Mononuclear cell (primary cell): Measurements from ENCODE around the gene GP1BB. TPM values are rescaled to one million over a fixed set of nuclear protein-coding genes. Genes with fewer than 3 reads are reported as not detected.
"Not testable (repeated sequence)": the region's sequence is repeated elsewhere in the genome, so short reads cannot be mapped to it uniquely, and the experiment has no call there.

ENCODE experiments used
- H3K27me3 ChIP-seq: 2 replicates; pipeline ENCODE4 v1.6.0; 2011; ENCODE audit warnings: low read length, control low read depth; ENCODE audit not compliant: insufficient read depth
- H3K4me1 ChIP-seq: 2 replicates; pipeline ENCODE4 v1.5.1; 2011; ENCODE audit warnings: mild to moderate bottlenecking, low read length, control low read depth; ENCODE audit not compliant: insufficient read depth
- H3K4me3 ChIP-seq: 2 replicates; pipeline ENCODE4 v1.5.1; 2011; ENCODE audit warnings: mild to moderate bottlenecking, low read length, moderate library complexity
- H3K9me3 ChIP-seq: 2 replicates; pipeline ENCODE4 v1.5.1; 2011; ENCODE audit warnings: low read depth, mild to moderate bottlenecking, control low read depth, low read length
- total RNA-seq: library from RNA; depleted of rRNA; stranded (reverse); fragments of >200 nt; gene quantifications from one replicate; pipeline ENCODE4 v1.2.3, GENCODE V29; 2012

GP1BB gene
- total RNA-seq, 1 donor, result 36.1 TPM

DNA sequence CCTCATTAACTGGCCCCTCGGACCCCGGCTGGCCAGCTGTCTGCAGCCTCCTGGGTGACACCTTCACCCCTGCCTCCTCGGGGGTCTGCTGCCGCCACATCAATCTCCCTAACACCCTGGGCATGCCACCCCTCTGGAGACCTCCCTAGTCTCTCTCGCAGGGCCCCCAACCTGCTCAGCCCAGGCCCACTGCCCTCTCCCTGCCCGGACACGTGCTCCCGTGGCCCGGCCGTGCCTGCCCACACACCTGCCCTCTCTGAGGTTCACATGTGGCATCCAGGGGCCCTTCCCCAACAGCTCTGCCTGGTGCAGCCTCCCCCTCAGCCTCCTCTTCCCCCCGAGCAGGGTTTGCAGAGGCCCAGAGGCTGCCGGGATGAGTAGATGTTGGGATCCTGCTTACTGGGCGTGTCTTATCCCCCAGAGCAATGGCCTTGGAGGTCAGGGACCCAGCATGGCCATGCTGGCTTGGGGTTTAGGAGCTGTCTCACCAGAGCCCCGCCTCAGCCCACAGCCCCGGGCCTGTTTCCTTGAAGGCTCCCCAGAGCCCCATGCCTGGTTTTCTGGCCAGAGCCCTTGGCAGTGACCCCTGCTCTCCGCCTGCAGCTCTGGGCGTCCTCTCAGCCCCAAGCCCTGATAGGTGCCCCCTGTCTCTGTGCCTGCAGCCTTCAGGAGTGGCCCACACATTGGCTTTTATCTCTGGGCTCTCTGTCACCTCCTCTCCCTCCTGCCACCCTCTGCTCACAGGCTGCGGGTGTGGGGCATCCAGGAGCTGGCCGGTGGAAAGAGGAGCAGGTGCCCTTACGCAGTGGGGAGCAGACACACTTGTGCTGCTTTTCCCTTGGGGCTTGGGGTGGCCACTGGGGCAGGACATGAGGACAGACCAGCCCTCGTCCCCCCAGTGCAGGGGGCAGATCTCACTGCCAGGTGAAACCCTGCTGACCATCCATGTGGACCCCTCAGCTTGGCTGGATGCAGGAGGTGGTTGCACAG, 34.7 kb upstream of the GP1BB start:
- Histone ChIP-seq H3K4me3 (no peak overlapping the region), H3K27me3 (no peaks in the 10 kb centered on the region), H3K4me1 (peaks cover 35% of the 10 kb centered on the region), H3K9me3 (no peaks in the 10 kb centered on the region)

DNA sequence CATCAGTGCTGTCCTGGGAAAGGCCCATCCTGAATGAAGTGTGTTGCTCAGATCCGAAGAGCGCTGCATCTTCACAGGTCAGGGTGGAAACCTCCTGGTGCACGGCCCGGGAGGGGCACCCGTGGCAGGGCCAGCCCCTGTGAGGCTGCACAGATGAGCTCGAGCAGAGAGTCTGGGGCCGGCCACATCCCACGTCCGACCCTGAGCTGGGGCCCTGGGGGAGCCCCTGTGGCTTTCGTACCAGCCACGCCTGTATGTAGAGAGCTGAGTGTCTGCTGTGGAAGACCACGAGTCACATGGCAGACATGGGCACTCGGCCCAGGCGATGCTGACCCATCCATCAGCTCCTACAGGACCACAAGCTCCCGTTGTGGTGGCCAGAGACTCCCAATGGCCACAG, 33.9 kb upstream of the GP1BB start:
- Histone ChIP-seq H3K4me1 (peaks cover 35% of the 10 kb centered on the region), H3K4me3 (no peak overlapping the region), H3K9me3 (no peaks in the 10 kb centered on the region), H3K27me3 (no peaks in the 10 kb centered on the region)

DNA sequence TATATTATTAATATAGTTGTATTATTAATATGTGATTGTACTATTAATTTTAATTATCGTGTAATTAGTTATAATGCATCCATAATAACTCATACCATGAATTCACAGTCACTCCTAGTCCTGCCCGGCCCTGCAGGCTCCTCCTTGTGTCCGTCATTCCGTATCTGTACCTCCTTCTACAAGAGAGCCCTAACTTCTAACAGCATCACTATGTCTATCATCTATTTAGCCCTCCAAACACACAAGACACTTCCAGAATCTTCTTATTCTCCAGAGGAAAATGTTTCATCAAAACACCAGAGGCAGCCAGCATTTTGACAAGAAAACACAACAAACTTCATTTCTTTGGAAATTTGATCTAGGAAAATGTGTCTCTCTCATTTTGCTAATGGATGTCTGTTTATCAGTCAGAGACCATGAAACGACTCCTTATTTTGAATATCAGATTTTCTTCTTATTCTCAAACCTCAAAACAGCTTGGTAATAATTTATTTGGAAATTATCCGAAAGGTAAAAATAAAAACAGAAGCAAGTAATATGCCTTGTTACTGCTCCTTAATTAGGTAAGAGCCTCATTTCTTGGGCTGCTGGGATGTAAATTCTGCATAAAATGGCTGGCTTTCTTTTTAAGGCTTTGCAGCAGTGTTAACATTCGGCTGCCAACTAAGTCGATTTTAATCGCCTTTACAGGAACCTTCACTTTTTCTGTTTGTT, 32.2 kb upstream of the GP1BB start:
- no peak overlapping the region for H3K4me3 ChIP-seq

DNA sequence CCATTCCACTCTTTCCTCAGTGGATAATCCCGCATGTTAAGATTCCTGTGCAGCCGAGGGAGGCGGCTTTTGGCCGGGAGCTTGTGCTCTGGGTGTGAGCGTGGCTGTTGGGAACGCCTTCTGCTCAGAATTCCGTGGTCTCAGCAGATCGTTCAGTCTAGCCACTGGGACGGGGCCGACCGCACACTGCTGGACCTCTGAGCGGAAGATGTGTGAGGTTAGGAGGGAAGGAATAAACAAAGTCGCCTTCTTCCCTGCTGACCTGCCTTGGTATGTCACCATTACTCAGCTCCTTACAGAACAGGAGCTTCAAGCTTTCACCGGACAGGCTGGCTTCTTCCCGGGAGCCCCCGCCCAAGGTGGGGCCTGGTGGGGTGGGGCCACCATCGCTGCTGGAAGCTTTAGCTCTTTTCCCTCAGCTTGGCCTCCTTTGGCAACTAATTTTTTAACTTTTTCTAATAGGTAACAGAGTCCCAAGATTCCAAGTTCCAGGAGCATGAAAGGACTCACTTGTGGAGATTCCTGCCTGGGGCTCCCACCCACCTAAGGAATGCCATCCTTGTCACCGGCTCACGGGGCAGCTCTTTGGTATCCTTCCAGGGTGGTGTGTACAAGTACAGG, 31.5 kb upstream of the GP1BB start:
- H3K27me3 ChIP-seq, result no peaks in the 10 kb centered on the region
- no peak overlapping the region for H3K4me3 ChIP-seq
- peaks cover 30% of the 10 kb centered on the region for H3K4me1 ChIP-seq
- no peaks in the 10 kb centered on the region for H3K9me3 ChIP-seq

More for the DNA sequence above, 32.2 kb upstream of the GP1BB start:
- Histone ChIP-seq H3K9me3 (no peaks in the 10 kb centered on the region), H3K4me1 (peaks cover 35% of the 10 kb centered on the region), H3K27me3 (no peaks in the 10 kb centered on the region)

DNA sequence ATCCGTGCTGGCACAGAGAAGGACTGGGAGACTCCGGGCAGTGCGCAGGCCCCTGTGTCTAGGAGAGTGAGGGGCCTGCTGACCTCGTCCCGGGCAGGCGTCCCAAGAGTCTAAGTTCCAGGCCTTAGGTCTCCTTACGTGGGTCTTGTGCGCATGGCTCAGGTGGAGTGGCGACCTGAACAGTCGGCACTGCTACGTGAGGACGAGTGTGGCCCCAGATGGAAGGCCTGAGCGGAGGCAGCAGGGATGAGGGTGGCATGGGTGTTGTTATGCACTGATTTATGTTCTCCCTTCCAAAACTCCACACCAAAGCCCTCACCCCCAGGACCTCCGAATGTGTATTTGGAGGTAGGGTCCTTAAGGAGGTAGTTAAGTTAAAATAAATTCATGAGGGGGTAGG, 29.8 kb upstream of the GP1BB start:
- Histone ChIP-seq H3K27me3 (no peaks in the 10 kb centered on the region), H3K4me1 (peaks cover 14% of the 10 kb centered on the region), H3K4me3 (no peak overlapping the region), H3K9me3 (no peaks in the 10 kb centered on the region)

DNA sequence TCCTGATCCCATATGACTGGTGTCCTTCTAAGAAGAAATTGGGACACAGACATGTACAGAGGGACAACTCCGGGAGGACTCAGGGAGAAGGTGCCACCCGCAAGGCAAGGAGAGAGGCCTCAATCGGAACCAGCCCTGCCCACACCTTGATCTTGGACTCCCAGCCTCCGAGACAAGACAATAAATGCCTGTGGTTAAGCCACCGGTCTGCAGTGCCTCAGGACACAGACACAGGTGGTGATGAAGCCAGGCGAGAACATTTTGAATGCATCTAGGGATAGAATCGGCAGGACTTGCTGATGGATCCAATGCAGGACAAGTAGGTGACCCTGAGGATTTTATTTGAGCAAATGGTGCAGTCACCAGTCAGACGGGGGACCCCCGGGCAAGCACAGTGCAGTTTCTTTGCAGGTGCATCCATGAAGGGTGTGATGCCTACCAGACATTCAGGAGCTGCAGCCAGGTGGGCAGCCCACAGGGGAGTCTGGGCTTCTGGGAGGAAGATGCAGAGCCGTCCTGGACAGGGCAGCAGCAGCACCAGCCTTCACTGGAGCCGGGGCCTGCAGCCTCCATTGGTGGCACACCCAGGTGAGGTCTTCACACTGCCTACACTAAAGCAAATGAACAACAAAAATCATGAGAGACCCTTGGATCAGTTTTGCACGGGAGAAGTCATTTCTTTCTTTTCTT, 29.2 kb upstream of the GP1BB start:
- Histone ChIP-seq H3K4me3 (no peak overlapping the region), H3K4me1 (peaks cover 9% of the 10 kb centered on the region), H3K27me3 (no peaks in the 10 kb centered on the region), H3K9me3 (no peaks in the 10 kb centered on the region)

DNA sequence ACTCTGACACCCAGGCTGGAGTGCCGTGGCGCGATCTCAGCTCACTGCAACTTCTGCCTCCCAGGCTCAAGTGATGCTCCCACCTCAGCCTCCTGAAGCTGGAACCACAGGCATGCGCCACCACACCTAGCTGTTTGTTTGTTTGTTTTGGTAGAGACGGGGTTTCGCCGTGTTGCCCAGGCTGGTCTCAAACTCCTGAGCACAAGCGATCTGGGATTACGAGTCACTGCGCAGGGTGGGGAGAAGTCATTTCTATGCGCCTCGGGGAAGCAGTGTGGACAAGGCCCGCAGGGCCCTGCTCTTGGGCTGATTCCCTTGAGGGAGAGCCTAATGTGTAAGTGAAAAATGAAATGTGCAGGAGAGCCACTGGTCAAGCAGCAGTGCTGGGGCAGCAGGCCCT, 28.6 kb upstream of the GP1BB start:
- Histone ChIP-seq H3K4me3 (no peak overlapping the region), H3K27me3 (no peaks in the 10 kb centered on the region), H3K4me1 (peaks cover 3% of the 10 kb centered on the region), H3K9me3 (no peaks in the 10 kb centered on the region)

DNA sequence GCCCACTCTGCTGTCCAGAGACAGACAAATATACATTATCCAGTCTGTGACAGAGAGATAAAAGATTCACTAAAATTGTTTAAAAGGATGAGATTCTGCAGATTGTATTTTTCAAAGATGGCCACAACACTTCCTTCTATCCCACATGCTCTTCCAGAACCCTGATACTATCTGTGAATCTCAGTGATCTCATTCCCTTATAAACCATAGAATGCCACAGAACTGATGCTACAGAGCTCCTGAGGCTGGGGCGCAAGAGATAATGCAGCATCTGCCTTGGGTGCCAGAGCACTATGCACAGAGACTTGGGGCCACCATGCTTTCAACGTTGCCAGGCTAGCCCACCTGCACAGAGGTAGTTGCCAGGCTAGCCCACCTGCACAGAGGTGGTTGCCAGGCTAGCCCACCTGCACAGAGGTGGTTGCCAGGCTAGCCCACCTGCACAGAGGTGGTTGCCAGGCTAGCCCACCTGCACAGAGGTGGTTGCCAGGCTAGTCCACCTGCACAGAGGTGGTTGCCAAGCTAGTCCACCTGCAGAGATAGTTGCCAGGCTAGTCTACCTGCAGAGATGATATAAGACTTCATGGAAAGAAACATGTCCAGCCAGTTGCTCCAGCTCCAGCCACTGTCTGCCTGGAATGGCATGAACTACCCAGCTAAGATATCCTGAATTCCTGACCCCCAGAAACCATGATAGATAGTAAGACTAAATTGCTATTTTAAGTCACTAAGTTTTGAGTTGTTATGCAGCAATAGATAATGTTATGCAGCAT, 26.6 kb upstream of the GP1BB start:
- no peaks in the 10 kb centered on the region for H3K9me3 ChIP-seq

DNA sequence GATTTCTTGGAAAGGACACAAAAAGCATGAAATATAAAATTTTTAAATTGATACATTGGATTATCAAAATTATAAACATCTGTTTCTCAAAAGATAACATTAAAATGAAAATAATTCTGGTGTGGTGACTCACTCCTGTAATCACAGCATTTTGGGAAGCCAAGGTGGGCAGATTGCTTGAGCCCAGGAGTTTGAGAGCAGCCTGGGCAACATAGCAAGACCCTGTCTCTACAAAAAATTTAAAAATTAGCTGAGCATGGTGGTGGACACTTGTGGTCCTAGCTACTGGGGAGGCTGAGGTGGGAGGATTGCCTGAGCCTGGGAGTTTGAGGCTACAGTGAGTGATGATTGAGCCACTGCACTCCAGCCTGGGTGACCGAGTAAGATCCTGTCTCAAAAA, 25.5 kb upstream of the GP1BB start:
- H3K4me1 ChIP-seq, H3K27me3 ChIP-seq, H3K4me3 ChIP-seq, H3K9me3 ChIP-seq: not testable (repeated sequence)

More for the DNA sequence above, 26.6 kb upstream of the GP1BB start:
- H3K4me1 ChIP-seq, result no peaks in the 10 kb centered on the region
- no peak overlapping the region for H3K4me3 ChIP-seq
- no peaks in the 10 kb centered on the region for H3K27me3 ChIP-seq

DNA sequence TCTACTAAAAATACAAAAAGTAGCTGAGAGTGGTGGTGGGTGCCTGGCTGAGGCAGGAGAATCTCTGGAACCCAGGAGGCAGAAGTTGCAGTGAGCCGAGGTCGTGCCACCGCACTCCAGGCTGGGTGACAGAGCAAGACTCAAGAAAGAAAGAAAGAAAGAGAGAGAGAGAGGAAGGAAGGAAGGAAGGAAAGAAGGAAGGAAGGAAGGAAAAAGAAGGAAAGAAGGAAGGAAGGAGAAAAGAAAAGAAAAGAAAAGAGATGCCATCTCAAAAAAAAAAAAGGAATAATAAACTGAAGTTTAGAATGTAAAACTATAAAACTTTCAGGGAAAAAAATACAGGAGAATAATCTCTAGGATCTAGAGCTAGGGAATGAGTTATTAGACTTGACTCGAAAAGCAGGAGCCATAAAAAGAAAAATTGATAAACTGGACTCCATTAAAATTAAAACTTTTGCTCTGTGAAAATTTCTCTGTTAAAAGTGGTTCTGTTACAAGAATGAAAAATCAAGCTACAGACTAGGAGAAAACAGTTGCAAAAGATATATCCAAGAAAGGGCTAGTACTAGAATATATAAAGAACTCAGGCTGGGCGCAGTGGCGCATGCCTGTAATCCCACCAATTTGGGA, 22.4 kb upstream of the GP1BB start:
- no peaks in the 10 kb centered on the region for H3K9me3 ChIP-seq
- H3K4me1 ChIP-seq, result no peaks in the 10 kb centered on the region
- H3K27me3 ChIP-seq, result no peaks in the 10 kb centered on the region
- H3K4me3 ChIP-seq, result no peak overlapping the region

DNA sequence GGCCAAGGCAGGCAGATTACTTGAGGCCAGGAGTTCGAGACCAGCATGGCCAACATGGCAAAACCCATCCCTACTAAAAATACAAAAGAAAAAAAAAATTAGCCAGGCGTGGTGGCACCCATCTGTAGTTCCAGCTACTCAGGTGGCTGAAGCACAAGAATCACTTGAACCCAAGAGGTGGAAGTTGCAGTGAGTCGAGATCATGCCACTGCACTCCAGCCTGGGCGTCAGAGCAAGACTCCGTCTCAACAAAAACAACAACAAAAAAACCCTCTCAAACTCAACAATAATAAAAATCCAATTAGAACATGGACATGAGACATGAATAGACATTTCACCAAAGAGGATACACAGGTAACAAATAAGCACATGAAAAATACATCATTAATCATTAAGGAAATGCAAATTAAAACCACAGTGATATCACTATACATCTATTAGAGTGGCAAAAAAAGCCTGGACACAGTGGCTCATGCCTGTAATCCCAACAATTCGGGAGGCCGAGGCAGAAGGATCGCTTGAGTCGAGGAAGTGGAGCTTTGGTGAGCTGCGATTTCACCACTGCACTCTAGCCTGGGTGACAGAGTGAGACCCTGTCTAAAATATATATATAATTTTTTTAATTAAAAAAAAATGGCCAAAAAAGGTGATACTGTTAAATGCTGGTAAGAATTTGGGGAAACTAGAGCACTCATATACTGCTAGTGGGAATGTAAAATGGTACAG, 21.8 kb upstream of the GP1BB start:
- H3K9me3 ChIP-seq, result no peaks in the 10 kb centered on the region
- H3K4me3 ChIP-seq, result no peak overlapping the region
- H3K4me1 ChIP-seq, result no peaks in the 10 kb centered on the region
- H3K27me3 ChIP-seq, result no peaks in the 10 kb centered on the region

DNA sequence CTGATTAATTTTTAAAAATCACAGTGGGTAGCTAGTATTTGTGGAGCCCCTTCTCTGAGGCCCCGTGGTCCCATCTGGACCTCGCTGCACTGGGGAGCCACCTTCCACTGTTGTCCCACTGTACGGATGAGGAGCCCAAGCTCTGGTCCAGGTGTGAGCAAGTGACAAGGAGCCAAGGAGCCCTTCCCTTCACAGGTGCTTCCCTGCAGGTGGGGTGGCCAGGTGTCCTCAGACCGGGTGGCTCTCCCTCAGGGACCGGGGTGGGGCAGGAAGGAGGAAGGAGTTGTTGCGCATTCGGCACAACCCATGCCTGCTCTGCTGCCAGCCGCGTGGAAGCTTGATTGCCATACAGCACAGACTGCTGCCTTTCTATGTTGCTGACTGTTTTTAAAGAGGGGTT, 19.5 kb upstream of the GP1BB start:
- no peaks in the 10 kb centered on the region for H3K9me3 ChIP-seq
- H3K4me3 ChIP-seq, result no peak overlapping the region
- H3K4me1 ChIP-seq, result no peaks in the 10 kb centered on the region
- H3K27me3 ChIP-seq, result no peaks in the 10 kb centered on the region

DNA sequence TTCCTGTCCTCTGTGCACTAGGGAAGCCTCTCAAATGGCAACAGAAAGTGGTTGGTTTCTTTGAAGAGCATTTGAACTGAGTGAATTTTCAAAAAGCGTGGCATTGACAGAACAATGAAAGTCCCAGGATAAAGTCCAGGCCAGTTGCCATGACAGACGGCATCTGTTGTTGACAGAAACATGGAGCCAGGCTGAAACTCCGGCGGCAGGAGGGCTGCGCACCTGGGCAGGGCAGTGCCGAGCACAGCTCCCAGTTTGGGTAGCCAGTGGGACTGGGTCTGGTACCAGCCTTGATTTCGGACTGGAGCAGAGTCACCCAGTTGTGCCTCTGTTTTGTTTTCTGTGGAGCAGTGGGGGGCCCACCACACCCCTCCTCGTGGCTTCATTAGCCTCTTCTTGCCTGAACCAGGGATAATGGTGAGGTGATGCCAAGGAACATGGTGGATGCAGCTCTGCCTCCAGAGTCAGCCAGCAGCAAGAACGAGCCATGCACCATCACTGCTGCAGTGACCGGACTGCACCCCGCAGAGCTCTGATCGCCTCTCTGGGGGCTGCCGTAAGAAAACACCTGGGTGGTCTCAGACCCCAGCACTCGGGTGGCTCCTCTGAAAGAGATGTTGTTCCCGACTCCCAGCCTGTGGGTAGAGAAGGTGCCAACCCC, 18.9 kb upstream of the GP1BB start:
- no peaks in the 10 kb centered on the region for H3K27me3 ChIP-seq

More for the DNA sequence above, 18.9 kb upstream of the GP1BB start:
- Histone ChIP-seq H3K9me3 (no peaks in the 10 kb centered on the region), H3K4me1 (no peaks in the 10 kb centered on the region), H3K4me3 (no peak overlapping the region)
